Heart left ventricle (tissue), 16 donors: ENCODE measurements around the gene NT5C3B. TPM values are rescaled to one million over a fixed set of nuclear protein-coding genes. Genes with fewer than 3 reads are reported as not detected.
A peak's percentile ranks its signal among the peaks of the same experiment; 100 is the strongest.

Experiments
- ATAC-seq, 4 donors: fragments of 200-7000 bp; cut with Tn5 transposase; one replicate each; pipeline ENCODE4 v1.9.1; 2020 to 2022; ENCODE audit warnings: moderate library complexity in 4 of 4, mild to moderate bottlenecking in 3 of 4, moderate number of reproducible peaks in 1 of 4
- DNase-seq, 5 donors: peaks; one replicate each; pipeline ENCODE4 v3.0.0-alpha.2; 2020
- H3K27ac ChIP-seq, 12 donors: fragments of 200-600 bp; sonication (generic) in 4 of 12; one replicate each; pipeline versions ENCODE4 v1.5.0 to v1.8.0; 2016 to 2022; ENCODE audit warnings: mild to moderate bottlenecking in 2 of 12
- H3K27me3 ChIP-seq, 9 donors: fragments of 200-600 bp; sonication (generic) in 2 of 9; one replicate each; pipeline versions ENCODE4 v1.5.1 to v1.8.0; 2016 to 2022; ENCODE audit warnings: mild to moderate bottlenecking in 3 of 9
- H3K36me3 ChIP-seq, 9 donors: fragments of 200-600 bp; sonication (generic) in 2 of 9; one replicate each; pipeline versions ENCODE4 v1.5.0 to v1.8.0; 2018 to 2022; ENCODE audit warnings: mild to moderate bottlenecking in 2 of 9
- H3K4me1 ChIP-seq, 12 donors: fragments of 200-600 bp; sonication (generic) in 4 of 12; one replicate each; pipeline versions ENCODE4 v1.5.0 to v1.8.0; 2016 to 2022; ENCODE audit warnings: mild to moderate bottlenecking in 3 of 12
- H3K4me3 ChIP-seq, 12 donors: fragments of 200-600 bp; sonication (generic) in 4 of 12; one replicate each; pipeline versions ENCODE4 v1.5.0 to v1.8.0; 2017 to 2022; ENCODE audit warnings: mild to moderate bottlenecking in 9 of 12, moderate library complexity in 4 of 12
- H3K9me3 ChIP-seq, 12 donors: fragments of 200-600 bp; sonication (generic) in 4 of 12; one replicate each; pipeline versions ENCODE4 v1.5.0 to v1.8.0; 2016 to 2022; ENCODE audit warnings: mild to moderate bottlenecking in 1 of 12
- CTCF ChIP-seq, 12 donors: fragments of 200-600 bp; sonication (generic) in 4 of 12; IDR thresholded peaks; one replicate each; pipeline versions ENCODE4 v1.5.0 to v1.8.0; 2018 to 2022; ENCODE audit warnings: antibody characterized with exemption in 12 of 12, mild to moderate bottlenecking in 5 of 12
- POLR2A ChIP-seq, 2 donors: fragments of 450-650 bp; IDR thresholded peaks; one replicate each; pipeline ENCODE4 v1.6.1; 2017; ENCODE audit warnings: antibody characterized with exemption in 2 of 2, mild to moderate bottlenecking in 2 of 2, moderate library complexity in 2 of 2
- WGBS, 4 donors: extraction: QIAGEN DNeasy Blood & Tissue Kit in 2 of 4; methylation state at CpG; one replicate each; pipeline versions ENCODE4 v1.1.5 to v1.1.7; 2013 to 2018; 5-methylcytosine and 5-hydroxymethylcytosine counted together
- intact Hi-C, 10 donors: fragments of 100-400 bp; cut with DNase I; formaldehyde crosslinking; loops; one replicate each; pipeline versions ENCODE4 v1.11.1 to v1.14.2; 2022
- polyA plus RNA-seq, 2 donors: library from polyadenylated mRNA; stranded (reverse); fragments of 200-250 nt; gene quantifications; one replicate each; pipeline ENCODE4 v1.2.3, GENCODE V29; 2013
- total RNA-seq, 9 donors: library from RNA; depleted of rRNA in 2 of 9; stranded (reverse); fragments of >200 nt in 2 of 9; fragmentation: NEBNext Ultra II Directional in 3 of 9; extraction: Animal tissue kit (Norgen Biotek cat#: 25700) in 3 of 9; gene quantifications; one replicate each; pipeline versions ENCODE4 v1.1.0 to v1.2.4, GENCODE V29; 2016 to 2023
- donor health status: ischemic (EF 13 %, LVEDD 7.1; RV severe dilation, severe dysfunction).
- donor health status: healthy with polysubstance abuse.
- donor health status: DM: no; HTN: yes; CAD: no.
- donor health status: DM: no; HTN: no; CAD: no.
- donor health status: ischemic (EF 25% LVEDD 6.9; RV normal size, moderate dysfunction).
- donor health status: ischemic (EF 25% LVEDD 5.7; RV mildly dilated, moderate dysfunction).
- donor health status: healthy.
- donor health status: DM: yes; HTN: yes; CAD: no.
- donor health status: ischemic (EF 35%, LVEDD 5.7; RV mildly dilated, moderate dysfunction).
- donor health status: nonischemic (EF 11% LVEDD 7.7; RV severe dilation, severe dysfunction).
- donor health status: DM: yes; HTN: yes; CAD: no.
- donor health status: PGD.
- donor health status: ischemic (EF 29% LVEDD 5.4; RV normal size, mild dysfunction).
- donor health status: nonischemic (EF 23%, LVEDD 6.1; RV moderate dilation, normal function).

NT5C3B gene
- total and polyA plus RNA-seq, 11 donors: 16.0 to 50.9 (median 25.2) TPM

GRCh38 chr17:41803049-41804020, 32.7 kb downstream of the NT5C3B start:
- H3K36me3 ChIP-seq: peaks cover 0 to 7% (median 0%) of the 10 kb centered on the region in 9 donors
- peak in 1 of 4 donors; percentile 3 for ATAC-seq
- H3K27ac ChIP-seq: no peak overlapping the region
- intact Hi-C loops: loop anchor here in 3 of 10 donors (2.0 to 5.0 kb wide), 2 partner anchors 33 to 36 kb away; no protein-coding TSS in a partner anchor
- no peak for DNase-seq
- no peaks in the 10 kb centered on the region for H3K9me3 ChIP-seq
- TF ChIP-seq POLR2A (IDR thresholded peaks at IDR 0.05) (no peak), CTCF (IDR thresholded peaks at IDR 0.05) (no peak)
- WGBS, 4 donors: 73 to 85% (median 80%) methylated on average over 19 to 24 of the region's 24 CpGs
- H3K27me3 ChIP-seq: no peaks in the 10 kb centered on the region
- H3K4me1 ChIP-seq: peaks cover 0 to 11% (median 10%) of the 10 kb centered on the region in 12 donors
- H3K4me3 ChIP-seq: no peak overlapping the region

- 12 to 18% (median 15%) methylated on average over 10 to 14 of the region's 14 CpGs for WGBS, 4 donors
- H3K27ac ChIP-seq: peak overlapping the region in 1 of 12 donors; percentile 54
- ATAC-seq (peak; percentile 79 to 89 (median 84)), DNase-seq (peak; percentile 74 to 90 (median 83))
- no peaks in the 10 kb centered on the region for H3K27me3 ChIP-seq
- peaks cover 0 to 11% (median 10%) of the 10 kb centered on the region in 12 donors for H3K4me1 ChIP-seq
- peaks cover 0 to 7% (median 0%) of the 10 kb centered on the region in 9 donors for H3K36me3 ChIP-seq
- intact Hi-C loops: loop anchor here (1.0 to 5.0 kb wide), 7 partner anchors 25 to 63 kb away; no protein-coding TSS in a partner anchor
- H3K9me3 ChIP-seq: no peaks in the 10 kb centered on the region
- TF ChIP-seq POLR2A (IDR thresholded peaks at IDR 0.05) (no peak), CTCF (IDR thresholded peaks at IDR 0.05) (peak; percentile 93 to 99 (median 97))
- peak overlapping the region in 3 of 12 donors; percentile 24 to 34 (median 29) for H3K4me3 ChIP-seq
These were observed 34.4 kb downstream of the NT5C3B start for GRCh38 chr17:41801374-41802271.

GRCh38 chr17:41800601-41801373, 35.2 kb downstream of the NT5C3B start:
- H3K9me3 ChIP-seq: no peaks in the 10 kb centered on the region
- H3K36me3 ChIP-seq: peaks cover 0 to 4% (median 0%) of the 10 kb centered on the region in 9 donors
- ATAC-seq: peak; percentile 21 to 60 (median 34)
- DNase-seq: peak in 1 of 5 donors; percentile 29
- peak overlapping the region in 1 of 12 donors; percentile 54 for H3K27ac ChIP-seq
- peaks cover 0 to 15% (median 10%) of the 10 kb centered on the region in 12 donors for H3K4me1 ChIP-seq
- no peaks in the 10 kb centered on the region for H3K27me3 ChIP-seq
- intact Hi-C loops: loop anchor here (1.0 to 5.0 kb wide), 6 partner anchors 24 to 62 kb away; no protein-coding TSS in a partner anchor
- TF ChIP-seq POLR2A (IDR thresholded peaks at IDR 0.05) (no peak), CTCF (IDR thresholded peaks at IDR 0.05) (no peak)
- peak overlapping the region in 2 of 12 donors; percentile 24 to 29 for H3K4me3 ChIP-seq
- 60 to 77% (median 63%) methylated on average over 10 to 18 of the region's 18 CpGs for WGBS, 4 donors
